Osteocyte (in vitro differentiated cells): Measurements from ENCODE around the gene CDK5R2. TPM values are rescaled to one million over a fixed set of nuclear protein-coding genes. Genes with fewer than 3 reads are reported as not detected.
"Not testable (repeated sequence)": the region's sequence is repeated elsewhere in the genome, so short reads cannot be mapped to it uniquely, and the experiment has no call there.

Source experiments
- DNase-seq: peaks from one replicate; pipeline ENCODE4 v3.0.0; 2021; ENCODE audit warnings: mixed read lengths; ENCODE audit not compliant: unreplicated experiment; ENCODE audit errors: extremely low spot score
- H3K27ac Mint-ChIP-seq: one replicate; pipeline ENCODE4 v1.8.0; 2021; ENCODE audit warnings: mild to moderate bottlenecking, mixed read lengths; ENCODE audit not compliant: unreplicated experiment
- H3K27me3 Mint-ChIP-seq: one replicate; pipeline ENCODE4 v1.8.0; 2021; ENCODE audit warnings: mixed read lengths; ENCODE audit not compliant: unreplicated experiment
- H3K36me3 Mint-ChIP-seq: one replicate; pipeline ENCODE4 v1.8.0; 2021; ENCODE audit warnings: mixed read lengths; ENCODE audit not compliant: unreplicated experiment
- H3K4me1 Mint-ChIP-seq: one replicate; pipeline ENCODE4 v1.8.0; 2021; ENCODE audit warnings: mixed read lengths; ENCODE audit not compliant: unreplicated experiment
- H3K4me3 Mint-ChIP-seq: one replicate; pipeline ENCODE4 v1.8.0; 2021; ENCODE audit warnings: mild to moderate bottlenecking, moderate library complexity, mixed read lengths; ENCODE audit not compliant: unreplicated experiment
- H3K9me3 Mint-ChIP-seq: one replicate; pipeline ENCODE4 v1.8.0; 2021; ENCODE audit warnings: mixed read lengths; ENCODE audit not compliant: unreplicated experiment
- total RNA-seq: library from RNA; stranded (reverse); gene quantifications from 2 replicates; pipeline ENCODE4 v1.2.1, GENCODE V29; 2021
- TF ChIP-seq, protein P1 (sequence below): fragments of 200-600 bp; sonication (generic); IDR thresholded peaks from 2 replicates; pipeline ENCODE4 v1.5.0; 2021; ENCODE audit warnings: antibody characterized with exemption, mild to moderate bottlenecking, moderate library complexity

Gene CDK5R2
- total RNA-seq, 1 donor from 2014 or later, result not detected

DNA sequence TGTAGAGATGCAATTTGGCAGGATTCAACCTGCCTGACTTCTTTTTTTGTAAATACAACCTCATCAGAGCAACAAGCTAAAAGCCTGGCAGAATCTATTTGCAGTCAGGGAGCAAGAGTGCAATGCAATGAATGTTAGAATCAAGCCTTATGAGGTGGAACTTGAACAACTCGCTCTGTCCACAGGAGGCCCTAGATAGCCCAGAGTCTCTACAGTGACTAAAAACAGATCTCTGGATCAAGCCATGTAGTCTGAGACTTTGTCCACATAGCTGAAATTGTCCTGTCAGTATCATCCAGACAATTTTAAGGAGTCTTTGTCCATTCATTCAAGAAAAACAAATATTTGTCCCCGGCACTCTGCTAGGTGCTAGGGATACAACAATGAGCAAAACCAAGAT lies 32.0 kb upstream of the CDK5R2 start:
- Mint-ChIP-seq H3K27me3 (peaks cover 60% of the 10 kb centered on the region), H3K27ac (no peak overlapping the region), H3K4me3 (no peak overlapping the region), H3K9me3 (peaks cover 4% of the 10 kb centered on the region), H3K4me1 (no peaks in the 10 kb centered on the region), H3K36me3 (no peaks in the 10 kb centered on the region)
- TF ChIP-seq, protein P1, sequence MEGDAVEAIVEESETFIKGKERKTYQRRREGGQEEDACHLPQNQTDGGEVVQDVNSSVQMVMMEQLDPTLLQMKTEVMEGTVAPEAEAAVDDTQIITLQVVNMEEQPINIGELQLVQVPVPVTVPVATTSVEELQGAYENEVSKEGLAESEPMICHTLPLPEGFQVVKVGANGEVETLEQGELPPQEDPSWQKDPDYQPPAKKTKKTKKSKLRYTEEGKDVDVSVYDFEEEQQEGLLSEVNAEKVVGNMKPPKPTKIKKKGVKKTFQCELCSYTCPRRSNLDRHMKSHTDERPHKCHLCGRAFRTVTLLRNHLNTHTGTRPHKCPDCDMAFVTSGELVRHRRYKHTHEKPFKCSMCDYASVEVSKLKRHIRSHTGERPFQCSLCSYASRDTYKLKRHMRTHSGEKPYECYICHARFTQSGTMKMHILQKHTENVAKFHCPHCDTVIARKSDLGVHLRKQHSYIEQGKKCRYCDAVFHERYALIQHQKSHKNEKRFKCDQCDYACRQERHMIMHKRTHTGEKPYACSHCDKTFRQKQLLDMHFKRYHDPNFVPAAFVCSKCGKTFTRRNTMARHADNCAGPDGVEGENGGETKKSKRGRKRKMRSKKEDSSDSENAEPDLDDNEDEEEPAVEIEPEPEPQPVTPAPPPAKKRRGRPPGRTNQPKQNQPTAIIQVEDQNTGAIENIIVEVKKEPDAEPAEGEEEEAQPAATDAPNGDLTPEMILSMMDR, result no peak
- no peak for DNase-seq

DNA sequence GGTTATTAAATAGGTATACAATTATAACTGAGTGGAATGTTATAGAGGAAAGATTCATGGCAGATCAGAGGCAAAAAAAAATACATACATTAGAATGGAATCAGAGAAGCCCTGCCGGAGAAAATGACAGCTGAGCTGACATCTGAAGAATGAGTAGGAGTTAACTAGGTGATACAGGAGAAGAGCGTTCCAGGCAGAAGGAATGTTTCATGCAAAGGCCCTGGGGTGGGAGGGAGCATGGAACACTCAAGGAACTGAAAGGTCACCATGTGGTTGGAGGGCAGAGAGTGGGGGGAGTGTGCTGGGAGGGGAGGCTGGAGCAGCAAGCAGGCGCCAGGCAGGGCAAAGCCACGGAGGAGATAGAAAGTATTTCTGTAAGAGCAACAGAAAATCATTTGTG lies 31.6 kb upstream of the CDK5R2 start:
- Mint-ChIP-seq H3K4me3 (no peak overlapping the region), H3K4me1 (no peaks in the 10 kb centered on the region), H3K27me3 (peaks cover 60% of the 10 kb centered on the region), H3K36me3 (no peaks in the 10 kb centered on the region), H3K27ac (no peak overlapping the region), H3K9me3 (peaks cover 4% of the 10 kb centered on the region)
- TF ChIP-seq, protein P1, result no peak
- DNase-seq, result peak; percentile 62

DNA sequence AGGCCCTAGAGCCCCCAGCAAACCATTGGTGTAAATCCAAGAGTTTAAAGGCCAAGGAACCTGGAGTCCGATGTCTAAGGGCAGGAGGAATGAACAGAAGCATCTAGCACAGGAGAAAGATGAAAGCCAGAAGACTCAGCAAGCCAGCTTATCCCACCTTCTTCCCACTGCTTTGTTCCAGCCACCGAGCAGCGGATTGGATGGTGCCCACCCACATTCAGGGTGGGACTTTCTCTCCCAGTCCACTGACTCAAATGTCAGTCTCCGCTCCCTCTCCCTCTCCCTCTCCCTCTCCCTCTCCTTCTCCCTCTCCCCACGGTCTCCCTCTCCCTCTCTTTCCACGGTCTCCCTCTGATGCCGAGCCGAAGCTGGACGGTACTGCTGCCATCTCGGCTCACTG lies 29.0 kb upstream of the CDK5R2 start:
- peaks cover 54% of the 10 kb centered on the region for H3K27me3 Mint-ChIP-seq
- H3K36me3 Mint-ChIP-seq, H3K9me3 Mint-ChIP-seq, H3K27ac Mint-ChIP-seq, H3K4me3 Mint-ChIP-seq, H3K4me1 Mint-ChIP-seq: not testable (repeated sequence)
- peak; percentile 57 for DNase-seq

DNA sequence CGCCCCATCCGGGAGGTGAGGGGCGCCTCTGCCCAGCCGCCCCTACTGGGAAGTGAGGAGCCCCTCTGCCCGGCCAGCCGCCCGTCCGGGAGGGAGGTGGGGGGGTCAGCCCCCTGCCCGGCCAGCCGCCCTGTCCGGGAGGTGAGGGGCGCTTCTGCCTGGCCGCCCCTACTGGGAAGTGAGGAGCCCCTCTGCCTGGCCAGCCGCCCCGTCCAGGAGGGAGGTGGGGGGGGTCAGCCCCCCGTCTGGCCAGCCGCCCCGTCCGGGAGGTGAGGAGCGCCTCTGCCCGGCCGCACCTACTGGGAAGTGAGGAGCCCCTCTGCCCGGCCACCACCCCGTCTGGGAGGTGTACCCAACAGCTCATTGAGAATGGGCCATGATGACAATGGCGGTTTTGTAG lies 27.7 kb upstream of the CDK5R2 start:
- DNase-seq, result peak; percentile 71
- H3K27me3 Mint-ChIP-seq, result peaks cover 56% of the 10 kb centered on the region
- not testable (repeated sequence) for H3K4me3 Mint-ChIP-seq, H3K36me3 Mint-ChIP-seq, H3K9me3 Mint-ChIP-seq, H3K4me1 Mint-ChIP-seq, H3K27ac Mint-ChIP-seq

DNA sequence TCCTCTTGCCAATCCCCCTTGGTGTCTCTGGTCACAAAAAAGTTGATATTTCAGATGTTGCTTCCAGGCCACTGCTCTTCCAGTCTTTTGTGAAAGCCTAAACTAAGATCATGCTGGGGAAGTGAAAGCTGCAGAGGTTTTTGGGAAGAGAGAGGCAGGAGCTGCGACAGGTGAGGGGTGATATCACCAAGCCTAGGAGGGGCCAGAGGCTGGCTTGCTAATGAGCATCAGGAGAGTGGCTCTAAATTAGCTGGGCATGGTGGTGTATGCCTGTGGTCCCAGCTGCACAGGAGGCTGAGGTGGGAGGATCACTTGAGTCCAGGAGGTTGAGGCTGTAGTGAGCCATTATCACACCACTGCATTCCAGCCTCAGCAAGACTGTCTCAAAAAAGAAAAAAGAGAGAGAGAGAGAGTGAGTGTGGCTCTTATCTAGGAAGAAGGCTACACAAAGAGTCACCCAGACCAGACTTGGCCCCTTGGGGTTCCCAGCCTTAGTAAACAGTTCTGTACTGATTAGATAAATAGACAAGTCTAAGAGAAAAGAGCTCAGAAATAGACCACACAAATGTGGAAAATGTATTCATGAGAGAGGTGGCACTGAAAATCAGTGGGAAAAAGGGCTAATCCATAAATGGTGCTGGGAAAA lies 14.6 kb upstream of the CDK5R2 start:
- Mint-ChIP-seq H3K27ac (no peak overlapping the region), H3K4me3 (no peak overlapping the region), H3K4me1 (no peaks in the 10 kb centered on the region), H3K36me3 (no peaks in the 10 kb centered on the region), H3K27me3 (peaks cover 52% of the 10 kb centered on the region), H3K9me3 (no peaks in the 10 kb centered on the region)
- DNase-seq, result no peak
- TF ChIP-seq, protein P1, result no peak

DNA sequence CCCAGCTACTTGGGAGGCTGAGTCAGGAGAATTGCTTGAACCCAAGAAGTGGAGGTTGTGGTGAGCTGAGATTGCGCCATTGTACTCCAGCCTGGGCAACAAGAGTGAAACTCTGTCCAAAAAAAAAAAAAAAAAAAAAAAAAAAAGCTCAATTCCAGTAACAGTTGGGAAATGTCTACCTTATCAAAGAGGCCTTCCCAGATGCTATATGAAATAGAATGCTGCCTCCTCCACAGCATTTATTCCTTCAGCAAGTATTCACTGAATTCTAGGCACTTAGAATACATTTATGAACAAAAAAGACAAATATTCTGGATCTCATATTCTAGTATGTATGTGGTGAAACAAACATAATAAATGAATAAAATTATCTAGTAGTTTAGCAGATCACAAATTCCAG lies 12.8 kb upstream of the CDK5R2 start:
- Mint-ChIP-seq H3K4me1 (no peaks in the 10 kb centered on the region), H3K4me3 (no peak overlapping the region), H3K27me3 (peaks cover 55% of the 10 kb centered on the region), H3K9me3 (no peaks in the 10 kb centered on the region), H3K27ac (no peak overlapping the region), H3K36me3 (no peaks in the 10 kb centered on the region)
- TF ChIP-seq, protein P1, result no peak
- DNase-seq, result no peak
